Measurements from ENCODE around the gene EBLN1.

EBLN1 gene

GRCh38 chr10:22229802-22230157 is 12.0 kb upstream of the EBLN1 start:
- Histone ChIP-seq H3K79me2 (ENCODE audit: insufficient read depth, low read length) (no peaks in the 10 kb centered on the region), H2AFZ (ENCODE audit: low read depth, low read length, severe bottlenecking) (peak overlapping the region; percentile 31), H3K36me3 (ENCODE audit: low read length) (no peaks in the 10 kb centered on the region), H3K9me3 (ENCODE audit: insufficient read depth, low read length) (no peaks in the 10 kb centered on the region), H4K20me1 (ENCODE audit: low read depth, low read length) (no peaks in the 10 kb centered on the region), H3K9ac (ENCODE audit: low read length) (no peak overlapping the region), H3K9me2 (replicated peaks; ENCODE audit: insufficient read depth, low read length) (no peaks in the 10 kb centered on the region), H3K4me2 (ENCODE audit: low read depth, low read length, poor library complexity, severe bottlenecking) (peak overlapping the region; percentile 87), H3K27me3 (ENCODE audit: low read length) (no peaks in the 10 kb centered on the region), H3F3A (ENCODE audit: insufficient read depth) (peaks cover 4% of the 10 kb centered on the region; the same call in 1 of the 2 replicates), H3K27ac (ENCODE audit: low read depth, low read length) (no peak overlapping the region), H3K4me3 (ENCODE audit: insufficient read depth, low read length, poor library complexity, severe bottlenecking) (peak overlapping the region; percentile 57)
- TF ChIP-seq EZH2phosphoT487 (conservative IDR thresholded peaks at IDR 0.05; ENCODE audit: low read length), result no peak
- TF ChIP-seq CTCF (IDR thresholded peaks at IDR 0.05; ENCODE audit: insufficient read depth, low read length, poor library complexity, severe bottlenecking), result no peak

DNA sequence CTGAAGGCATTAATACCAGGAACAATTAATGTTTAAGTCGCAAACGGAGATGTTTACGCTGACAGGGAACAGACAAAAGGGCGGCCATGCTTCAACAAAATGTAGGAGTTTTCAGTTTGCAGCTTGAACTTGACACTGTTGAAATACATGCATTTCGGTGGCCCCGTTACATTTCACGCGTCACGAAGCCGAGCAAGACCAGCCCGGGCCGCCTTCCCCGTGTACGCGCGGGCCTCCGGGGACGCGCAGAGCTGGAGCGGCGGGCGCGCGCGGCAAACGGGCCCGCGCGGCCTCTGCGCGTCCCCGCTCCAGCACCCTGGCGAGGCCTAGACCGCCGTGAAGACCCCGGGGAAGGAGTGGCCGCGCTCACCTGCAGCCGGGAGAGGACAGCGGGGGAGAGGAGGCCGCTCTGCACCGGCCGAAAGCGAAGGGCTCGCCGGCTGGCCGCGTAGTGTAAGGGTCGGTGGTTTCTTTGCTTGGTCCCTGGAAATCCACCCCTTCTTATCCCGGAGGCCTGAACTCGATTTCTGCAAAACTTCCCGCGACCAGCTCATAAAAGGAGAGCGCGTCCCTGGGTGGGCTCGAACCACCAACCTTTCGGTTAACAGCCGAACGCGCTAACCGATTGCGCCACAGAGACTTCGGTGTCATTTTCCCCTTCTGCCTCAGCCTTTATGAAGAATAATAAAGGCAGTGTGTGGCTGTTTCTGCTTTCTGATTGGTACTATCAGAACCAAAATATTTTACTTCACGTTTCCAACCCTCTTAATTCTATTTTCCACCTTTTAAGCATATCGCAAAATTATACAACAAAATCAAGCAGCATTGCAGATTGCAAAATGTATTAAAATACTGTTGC is 11.4 kb upstream of the EBLN1 start:
- H3K36me3 ChIP-seq (ENCODE audit: low read length), result no peaks in the 10 kb centered on the region
- peak overlapping the region; percentile 57 for H3K4me3 ChIP-seq (ENCODE audit: insufficient read depth, low read length, poor library complexity, severe bottlenecking)
- no peaks in the 10 kb centered on the region for H3K27me3 ChIP-seq (ENCODE audit: low read length)
- no peak overlapping the region for H3K27ac ChIP-seq (ENCODE audit: low read depth, low read length)
- peak overlapping the region; percentile 87 for H3K4me2 ChIP-seq (ENCODE audit: low read depth, low read length, poor library complexity, severe bottlenecking)
- no peaks in the 10 kb centered on the region for H3K9me2 ChIP-seq (replicated peaks; ENCODE audit: insufficient read depth, low read length)
- H3K79me2 ChIP-seq (ENCODE audit: insufficient read depth, low read length), result no peaks in the 10 kb centered on the region
- H2AFZ ChIP-seq (ENCODE audit: low read depth, low read length, severe bottlenecking), result peak overlapping the region; percentile 88
- peak overlapping the region; percentile 47 for H3K9ac ChIP-seq (ENCODE audit: low read length)
- no peaks in the 10 kb centered on the region for H3K9me3 ChIP-seq (ENCODE audit: insufficient read depth, low read length)
- no peaks in the 10 kb centered on the region for H4K20me1 ChIP-seq (ENCODE audit: low read depth, low read length)
- TF ChIP-seq EZH2phosphoT487 (conservative IDR thresholded peaks at IDR 0.05; ENCODE audit: low read length) (no peak), CTCF (IDR thresholded peaks at IDR 0.05; ENCODE audit: insufficient read depth, low read length, poor library complexity, severe bottlenecking) (no peak)
- peaks cover 4% of the 10 kb centered on the region; the same call in 1 of the 2 replicates for H3F3A ChIP-seq (ENCODE audit: insufficient read depth)

DNA sequence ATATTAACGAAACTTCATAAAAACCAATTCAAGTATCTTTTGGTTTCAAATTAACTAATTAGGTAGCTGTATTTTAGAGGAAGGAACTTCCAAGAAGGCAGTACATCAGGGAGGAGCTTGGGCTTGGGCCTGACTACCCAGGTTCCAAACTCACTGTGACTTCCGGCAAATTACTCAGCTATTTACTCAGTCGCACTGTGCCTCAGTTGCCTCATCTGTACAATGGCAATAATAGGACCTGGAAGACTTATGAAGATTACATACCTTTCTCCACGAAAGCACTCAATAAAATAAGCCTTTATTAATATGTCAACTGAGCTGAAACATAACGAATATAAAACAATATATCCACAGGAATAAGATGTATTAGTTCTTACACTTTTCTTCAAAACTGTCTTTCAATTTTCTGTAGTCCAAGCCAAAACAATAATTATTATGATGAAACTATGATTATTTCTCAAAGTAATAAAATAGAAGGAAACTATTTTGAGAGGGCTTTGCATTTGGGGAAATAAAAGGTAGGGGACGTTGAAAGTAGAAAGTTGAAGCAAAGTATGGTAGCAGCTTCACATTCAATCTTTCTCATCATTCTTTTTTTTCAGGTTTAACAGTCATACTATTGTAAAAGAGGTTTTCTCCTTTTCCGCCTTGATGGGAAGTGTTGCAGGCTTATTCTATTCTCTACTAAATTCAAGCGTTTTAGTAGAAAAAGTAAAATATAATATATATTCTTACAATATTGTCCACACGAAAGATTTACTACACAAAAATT is 10.5 kb upstream of the EBLN1 start:
- no peaks in the 10 kb centered on the region for H3K36me3 ChIP-seq (ENCODE audit: low read length)
- H3K27me3 ChIP-seq (ENCODE audit: low read length), result no peaks in the 10 kb centered on the region
- peak overlapping the region; percentile 47 for H3K9ac ChIP-seq (ENCODE audit: low read length)
- no peaks in the 10 kb centered on the region for H4K20me1 ChIP-seq (ENCODE audit: low read depth, low read length)
- no peaks in the 10 kb centered on the region for H3K9me2 ChIP-seq (replicated peaks; ENCODE audit: insufficient read depth, low read length)
- peak overlapping the region; percentile 88 for H2AFZ ChIP-seq (ENCODE audit: low read depth, low read length, severe bottlenecking)
- H3K4me3 ChIP-seq (ENCODE audit: insufficient read depth, low read length, poor library complexity, severe bottlenecking), result peak overlapping the region; percentile 57
- TF ChIP-seq EZH2phosphoT487 (conservative IDR thresholded peaks at IDR 0.05; ENCODE audit: low read length) (no peak), CTCF (IDR thresholded peaks at IDR 0.05; ENCODE audit: insufficient read depth, low read length, poor library complexity, severe bottlenecking) (no peak)
- peaks cover 4% of the 10 kb centered on the region; the same call in 1 of the 2 replicates for H3F3A ChIP-seq (ENCODE audit: insufficient read depth)
- no peak overlapping the region for H3K27ac ChIP-seq (ENCODE audit: low read depth, low read length)
- peak overlapping the region; percentile 87 for H3K4me2 ChIP-seq (ENCODE audit: low read depth, low read length, poor library complexity, severe bottlenecking)
- no peaks in the 10 kb centered on the region for H3K79me2 ChIP-seq (ENCODE audit: insufficient read depth, low read length)
- no peaks in the 10 kb centered on the region for H3K9me3 ChIP-seq (ENCODE audit: insufficient read depth, low read length)

All from SU-DHL-6 (cell line).